Measurements from ENCODE around the gene CYLD. TPM values are rescaled to one million over a fixed set of nuclear protein-coding genes. Genes with fewer than 3 reads are reported as not detected.

The CYLD gene
- total and polyA plus RNA-seq, 7 donors: 20.1 to 103 (median 50.5) TPM

- Histone ChIP-seq H3K9me3 (no peaks in the 10 kb centered on the region), H3K27ac (no peak overlapping the region), H3K4me1 (peaks cover 7% of the 10 kb centered on the region), H3K27me3 (ENCODE audit: insufficient read depth in 3 of 3, low read length in 2 of 3) (no peaks in the 10 kb centered on the region), H3K4me3 (no peak overlapping the region), H3K36me3 (ENCODE audit: insufficient read depth in 1 of 2, low read depth in 1 of 2) (peaks cover 0 to 34% of the 10 kb centered on the region in 2 donors)
- 71 to 88% (median 84%) methylated on average over 6 of the region's 6 CpGs for whole genome bisulfite sequencing, 3 donors
- intact Hi-C loops (cut with DNase I): loop anchor here (5.0 to 10.0 kb wide), 6 partner anchors 40 to 777 kb away; partner anchors contain the start of genes CNEP1R1 (in 1 of the 2), NKD1 (in 1 of the 2) and NOD2 (in 1 of the 2)
- TF ChIP-seq CTCF (IDR thresholded peaks at IDR 0.05): no peak
- ATAC-seq (no peak), DNase-seq (no peak)
Observed at GRCh38 chr16:50802000-50802399, 60.1 kb downstream of the CYLD start.

GRCh38 chr16:50802961-50803360, 61.1 kb downstream of the CYLD start:
- H3K9me3 ChIP-seq: no peaks in the 10 kb centered on the region
- no peak for TF ChIP-seq CTCF (IDR thresholded peaks at IDR 0.05)
- intact Hi-C loops (cut with DNase I): loop anchor here (5.0 to 10.0 kb wide), 6 partner anchors 41 to 778 kb away; partner anchors contain the start of genes CNEP1R1 (in 1 of the 2), NKD1 (in 1 of the 2) and NOD2 (in 1 of the 2)
- H3K4me3 ChIP-seq: no peak overlapping the region
- H3K27me3 ChIP-seq (ENCODE audit: insufficient read depth in 3 of 3, low read length in 2 of 3): no peaks in the 10 kb centered on the region
- H3K36me3 ChIP-seq (ENCODE audit: insufficient read depth in 1 of 2, low read depth in 1 of 2): peaks cover 0 to 25% of the 10 kb centered on the region in 2 donors
- DNase-seq (no peak), ATAC-seq (no peak)
- H3K27ac ChIP-seq: no peak overlapping the region
- H3K4me1 ChIP-seq: peaks cover 7% of the 10 kb centered on the region
- WGBS, 3 donors: 86 to 88% (median 87%) methylated on average over 8 of the region's 8 CpGs

- no peak for ATAC-seq
- Histone ChIP-seq H3K36me3 (ENCODE audit: insufficient read depth in 1 of 2, low read depth in 1 of 2) (peaks cover 0 to 10% of the 10 kb centered on the region in 2 donors), H3K9me3 (no peaks in the 10 kb centered on the region), H3K27ac (no peak overlapping the region), H3K4me3 (no peak overlapping the region), H3K4me1 (peaks cover 7% of the 10 kb centered on the region), H3K27me3 (ENCODE audit: insufficient read depth in 3 of 3, low read length in 2 of 3) (no peaks in the 10 kb centered on the region)
- 82 to 87% (median 85%) methylated on average over 10 of the region's 10 CpGs for WGBS, 3 donors
- intact Hi-C loops (cut with DNase I): loop anchor here (5.0 to 10.0 kb wide), 6 partner anchors 42 to 780 kb away; partner anchors contain the start of genes CNEP1R1 (in 1 of the 2), NKD1 (in 1 of the 2) and NOD2 (in 1 of the 2)
- no peak for TF ChIP-seq CTCF (IDR thresholded peaks at IDR 0.05)
- no peak for DNase-seq
Observed at GRCh38 chr16:50804290-50804907, 62.5 kb downstream of the CYLD start.

GRCh38 chr16:50806099-50807062, 64.5 kb downstream of the CYLD start:
- intact Hi-C loops (cut with DNase I): loop anchor here (2.0 to 10.0 kb wide), 10 partner anchors 64 to 782 kb away; partner anchors contain the start of genes CNEP1R1 (in 1 of the 2), CYLD (in 1 of the 2), NKD1 (in 1 of the 2) and NOD2 (in 1 of the 2)
- 11 to 16% (median 12%) methylated on average over 26 of the region's 26 CpGs for WGBS, 3 donors
- peak; percentile 90 to 95 (median 93) for ATAC-seq

More at GRCh38 chr16:50806099-50807062, 64.5 kb downstream of the CYLD start:
- TF ChIP-seq CTCF (IDR thresholded peaks at IDR 0.05): peak; percentile 93
- Histone ChIP-seq H3K27ac (peak overlapping the region; percentile 28), H3K27me3 (ENCODE audit: insufficient read depth in 3 of 3, low read length in 2 of 3) (no peaks in the 10 kb centered on the region), H3K4me3 (peak overlapping the region; percentile 46), H3K4me1 (peaks cover 7% of the 10 kb centered on the region), H3K36me3 (ENCODE audit: insufficient read depth in 1 of 2, low read depth in 1 of 2) (peaks cover 0 to 4% of the 10 kb centered on the region in 2 donors), H3K9me3 (no peaks in the 10 kb centered on the region)
- peak; percentile 80 to 90 for DNase-seq
